ENCODE data around the gene CNTNAP5.

DNA sequence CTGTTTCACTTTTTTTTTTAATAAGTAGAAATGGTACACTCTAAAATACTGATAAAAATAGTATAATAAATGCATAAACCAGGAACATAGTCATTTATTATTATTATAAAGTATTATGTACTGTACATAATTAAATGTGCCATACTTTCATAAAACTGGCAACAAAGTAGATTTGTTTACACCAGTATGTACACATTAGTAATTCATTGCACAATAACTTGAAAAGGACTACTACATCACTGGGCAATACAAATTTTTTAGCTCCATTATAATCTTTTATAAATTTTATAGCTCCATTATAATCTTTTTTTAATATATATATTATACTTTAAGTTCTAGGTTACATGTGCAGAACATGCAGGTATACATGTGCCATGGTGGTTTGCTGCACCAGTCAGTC is 636.5 kb downstream of the CNTNAP5 start:
- TF ChIP-seq, protein P1, sequence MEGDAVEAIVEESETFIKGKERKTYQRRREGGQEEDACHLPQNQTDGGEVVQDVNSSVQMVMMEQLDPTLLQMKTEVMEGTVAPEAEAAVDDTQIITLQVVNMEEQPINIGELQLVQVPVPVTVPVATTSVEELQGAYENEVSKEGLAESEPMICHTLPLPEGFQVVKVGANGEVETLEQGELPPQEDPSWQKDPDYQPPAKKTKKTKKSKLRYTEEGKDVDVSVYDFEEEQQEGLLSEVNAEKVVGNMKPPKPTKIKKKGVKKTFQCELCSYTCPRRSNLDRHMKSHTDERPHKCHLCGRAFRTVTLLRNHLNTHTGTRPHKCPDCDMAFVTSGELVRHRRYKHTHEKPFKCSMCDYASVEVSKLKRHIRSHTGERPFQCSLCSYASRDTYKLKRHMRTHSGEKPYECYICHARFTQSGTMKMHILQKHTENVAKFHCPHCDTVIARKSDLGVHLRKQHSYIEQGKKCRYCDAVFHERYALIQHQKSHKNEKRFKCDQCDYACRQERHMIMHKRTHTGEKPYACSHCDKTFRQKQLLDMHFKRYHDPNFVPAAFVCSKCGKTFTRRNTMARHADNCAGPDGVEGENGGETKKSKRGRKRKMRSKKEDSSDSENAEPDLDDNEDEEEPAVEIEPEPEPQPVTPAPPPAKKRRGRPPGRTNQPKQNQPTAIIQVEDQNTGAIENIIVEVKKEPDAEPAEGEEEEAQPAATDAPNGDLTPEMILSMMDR (IDR thresholded peaks at IDR 0.05; ENCODE audit: control extremely low read depth in 1 of 3, insufficient read depth in 1 of 3, low read depth in 1 of 3, low read length in 3 of 3), result no peak
- no peak for TF ChIP-seq EZH2 (IDR thresholded peaks at IDR 0.05; ENCODE audit: low read depth, low read length, severe bottlenecking)

Data from H1 (cell line).